Calu3 (cell line): Measurements from ENCODE around the gene DLX3. TPM values are rescaled to one million over a fixed set of nuclear protein-coding genes. Genes with fewer than 3 reads are reported as not detected.

Experiments used
- BruUV-seq: library from RNA; stranded (reverse); fragments of 400-500 nt; replicated peaks from 2 replicates; lab custom pipeline; 2021; lab: Mats Ljungman, UMichigan
- CTCF ChIA-PET: fragments of 300-600 bp; sonication (Branson Sonifier 250); formaldehyde crosslinking; loops from one replicate; lab custom pipeline; 2022; ENCODE audit warnings: antibody characterized with exemption; lab: Charles Lee
- DNase-seq: peaks from one replicate; pipeline ENCODE4 v3.0.0; 2022
- H3K27ac Mint-ChIP-seq: one replicate; pipeline ENCODE4 v1.8.0; 2022; ENCODE audit warnings: mixed read lengths; ENCODE audit not compliant: unreplicated experiment
- H3K27me3 Mint-ChIP-seq: one replicate; pipeline ENCODE4 v1.8.0; 2022; ENCODE audit warnings: mixed read lengths; ENCODE audit not compliant: unreplicated experiment
- H3K36me3 Mint-ChIP-seq: one replicate; pipeline ENCODE4 v1.8.0; 2022; ENCODE audit warnings: mild to moderate bottlenecking, moderate library complexity, mixed read lengths; ENCODE audit not compliant: insufficient read depth, unreplicated experiment
- H3K4me1 Mint-ChIP-seq: one replicate; pipeline ENCODE4 v1.8.0; 2022; ENCODE audit warnings: mild to moderate bottlenecking, low read depth, mixed read lengths; ENCODE audit not compliant: unreplicated experiment
- H3K4me3 Mint-ChIP-seq: one replicate; pipeline ENCODE4 v1.8.0; 2022; ENCODE audit warnings: mild to moderate bottlenecking, low read depth, moderate library complexity, mixed read lengths; ENCODE audit not compliant: unreplicated experiment
- H3K9me3 Mint-ChIP-seq: one replicate; pipeline ENCODE4 v1.8.0; 2022; ENCODE audit warnings: low read depth, mixed read lengths; ENCODE audit not compliant: unreplicated experiment
- intact Hi-C: fragments of 100-400 bp; cut with micrococcal nuclease; formaldehyde crosslinking; loops from one replicate; pipeline ENCODE4 v1.10.0; 2022; ENCODE audit not compliant: unreplicated experiment
- total RNA-seq: library from RNA; stranded (reverse); gene quantifications from 2 replicates; pipeline ENCODE4 v1.2.3, GENCODE V29; 2022
- TF ChIP-seq, protein P1 (sequence below): fragments of 200-600 bp; IDR thresholded peaks from one replicate; pipeline ENCODE4 v1.8.0; 2022; ENCODE audit warnings: antibody characterized with exemption; ENCODE audit not compliant: unreplicated experiment

DLX3 gene
- total RNA-seq, 1 experiment from 2014 or later = not detected

DNA sequence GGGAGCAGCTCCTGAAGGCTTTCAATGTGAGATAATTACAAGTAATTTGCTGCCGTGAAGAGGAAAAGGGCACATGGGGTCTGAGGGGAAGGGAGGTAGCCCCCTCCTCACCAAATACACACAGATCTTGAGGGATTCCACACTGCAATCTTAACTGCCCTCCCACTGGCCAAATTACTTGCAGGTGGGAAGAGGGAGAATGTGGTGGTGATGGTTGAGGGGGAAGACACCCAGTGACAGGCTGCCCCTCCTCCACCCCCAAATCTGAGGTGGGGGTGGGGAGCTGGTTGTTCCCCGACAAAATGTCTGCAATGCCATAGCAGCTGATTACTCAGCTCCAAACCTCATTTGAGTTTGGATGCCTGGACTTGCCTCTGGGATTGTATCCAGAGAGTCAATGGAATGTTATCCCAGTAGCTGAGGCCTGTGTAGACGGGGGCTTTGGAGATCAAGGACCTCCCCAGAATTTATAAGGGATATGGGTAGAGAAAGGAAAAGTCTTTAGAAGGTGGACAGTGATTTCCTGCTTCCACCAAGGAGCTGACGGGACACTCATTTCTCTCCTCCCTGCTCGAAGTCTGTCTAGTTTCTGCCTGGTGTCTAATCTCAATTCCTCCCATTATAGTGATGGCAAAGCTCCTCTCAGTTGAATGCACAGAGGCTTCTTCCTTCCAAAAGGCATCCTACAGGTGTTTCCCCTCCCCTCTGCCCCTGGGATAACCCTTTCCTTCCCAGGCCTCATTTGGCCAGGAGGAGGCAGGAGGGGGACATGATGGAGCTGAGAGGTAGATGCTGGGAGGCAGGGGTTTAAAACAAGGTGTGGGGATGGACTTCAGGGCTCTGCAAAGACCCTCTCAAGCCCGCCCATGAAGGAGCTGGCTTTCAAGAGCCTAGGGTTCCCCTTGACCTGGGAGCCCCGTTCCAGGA is 17.3 kb downstream of the DLX3 start:
- peaks cover 100% of the 10 kb centered on the region for H3K27me3 Mint-ChIP-seq
- BruUV-seq = no TSS peak
- no peak for DNase-seq
- no peaks in the 10 kb centered on the region for H3K36me3 Mint-ChIP-seq
- H3K27ac Mint-ChIP-seq = no peak overlapping the region
- no peak overlapping the region for H3K4me3 Mint-ChIP-seq
- TF ChIP-seq, protein P1, sequence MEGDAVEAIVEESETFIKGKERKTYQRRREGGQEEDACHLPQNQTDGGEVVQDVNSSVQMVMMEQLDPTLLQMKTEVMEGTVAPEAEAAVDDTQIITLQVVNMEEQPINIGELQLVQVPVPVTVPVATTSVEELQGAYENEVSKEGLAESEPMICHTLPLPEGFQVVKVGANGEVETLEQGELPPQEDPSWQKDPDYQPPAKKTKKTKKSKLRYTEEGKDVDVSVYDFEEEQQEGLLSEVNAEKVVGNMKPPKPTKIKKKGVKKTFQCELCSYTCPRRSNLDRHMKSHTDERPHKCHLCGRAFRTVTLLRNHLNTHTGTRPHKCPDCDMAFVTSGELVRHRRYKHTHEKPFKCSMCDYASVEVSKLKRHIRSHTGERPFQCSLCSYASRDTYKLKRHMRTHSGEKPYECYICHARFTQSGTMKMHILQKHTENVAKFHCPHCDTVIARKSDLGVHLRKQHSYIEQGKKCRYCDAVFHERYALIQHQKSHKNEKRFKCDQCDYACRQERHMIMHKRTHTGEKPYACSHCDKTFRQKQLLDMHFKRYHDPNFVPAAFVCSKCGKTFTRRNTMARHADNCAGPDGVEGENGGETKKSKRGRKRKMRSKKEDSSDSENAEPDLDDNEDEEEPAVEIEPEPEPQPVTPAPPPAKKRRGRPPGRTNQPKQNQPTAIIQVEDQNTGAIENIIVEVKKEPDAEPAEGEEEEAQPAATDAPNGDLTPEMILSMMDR = no peak
- no peaks in the 10 kb centered on the region for H3K9me3 Mint-ChIP-seq
- peaks cover 3% of the 10 kb centered on the region for H3K4me1 Mint-ChIP-seq
- CTCF ChIA-PET = interaction anchor here (2.2 kb wide), 1 partner anchor 17 kb away, joined by 14 read pairs; the partner anchor contains the start of gene DLX3
- intact Hi-C loops = no loop called here

DNA sequence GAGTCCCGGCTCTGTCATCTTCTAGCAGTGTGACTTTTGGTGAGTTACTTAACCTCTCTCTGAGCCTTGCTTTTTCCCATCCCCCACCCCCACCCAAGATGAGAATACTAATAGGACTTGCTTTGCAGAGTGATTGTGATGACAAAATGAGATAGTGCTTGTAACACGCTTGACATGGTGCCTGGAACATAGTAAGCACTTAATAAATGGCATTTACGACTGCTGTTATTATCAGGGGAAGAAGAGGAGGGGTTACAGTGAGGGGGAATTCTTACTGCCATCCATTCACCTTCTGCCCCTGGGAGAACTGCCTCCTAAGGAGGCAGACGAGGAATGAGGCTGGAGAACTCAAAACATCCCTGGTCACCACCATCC is 18.2 kb downstream of the DLX3 start:
- DNase-seq = no peak
- Mint-ChIP-seq H3K4me1 (peaks cover 11% of the 10 kb centered on the region), H3K27me3 (peaks cover 100% of the 10 kb centered on the region), H3K9me3 (no peaks in the 10 kb centered on the region), H3K4me3 (no peak overlapping the region), H3K36me3 (no peaks in the 10 kb centered on the region), H3K27ac (no peak overlapping the region)
- intact Hi-C loops = no loop called here
- CTCF ChIA-PET = interaction anchor here (0.6 to 2.2 kb wide), 2 partner anchors 18 to 612 kb away, joined by 4 to 14 read pairs; partner anchors contain the start of gene DLX3
- no TSS peak for BruUV-seq
- TF ChIP-seq, protein P1 = no peak

DNA sequence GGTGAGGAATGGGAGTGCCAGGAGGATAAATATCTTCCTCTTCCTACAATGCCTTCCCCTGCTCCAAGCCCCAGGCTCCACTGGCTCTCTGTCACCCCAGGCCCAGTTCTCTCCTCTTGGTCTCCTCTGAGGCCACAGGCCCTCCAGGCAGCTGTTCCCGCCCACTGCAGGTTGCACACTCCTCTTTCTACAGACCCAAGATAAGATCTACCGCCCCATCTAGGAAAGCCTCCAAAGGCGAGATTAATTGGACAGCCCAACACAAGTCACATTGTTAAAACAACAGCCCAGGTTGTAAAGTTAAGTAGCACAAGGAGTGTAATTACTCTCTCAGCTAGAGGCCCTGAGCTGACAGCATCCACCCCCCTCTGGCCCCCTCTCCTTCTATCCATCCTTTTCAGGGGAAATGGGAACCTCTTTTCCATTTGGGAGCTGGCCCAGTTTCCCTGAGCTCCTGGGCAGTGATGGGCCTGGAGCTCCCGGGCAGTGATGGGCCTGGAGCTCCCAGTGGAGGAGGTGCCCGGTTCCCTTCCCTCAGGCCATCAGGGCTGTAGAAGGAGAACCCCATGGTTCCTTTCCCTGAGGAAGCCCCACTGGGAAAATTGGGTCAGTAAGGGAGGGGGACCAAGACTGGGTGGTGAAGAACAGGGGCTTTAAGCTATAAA is 18.7 kb downstream of the DLX3 start:
- peaks cover 100% of the 10 kb centered on the region for H3K27me3 Mint-ChIP-seq
- TF ChIP-seq, protein P1 = no peak
- BruUV-seq = no TSS peak
- H3K4me1 Mint-ChIP-seq = peaks cover 16% of the 10 kb centered on the region
- no peak for DNase-seq
- CTCF ChIA-PET = interaction anchor here (0.6 to 2.2 kb wide), 3 partner anchors 18 to 611 kb away, joined by 3 to 14 read pairs (median 4); partner anchors contain the start of gene DLX3
- H3K9me3 Mint-ChIP-seq = no peaks in the 10 kb centered on the region
- intact Hi-C loops = no loop called here
- no peak overlapping the region for H3K27ac Mint-ChIP-seq
- H3K36me3 Mint-ChIP-seq = no peaks in the 10 kb centered on the region
- H3K4me3 Mint-ChIP-seq = no peak overlapping the region

DNA sequence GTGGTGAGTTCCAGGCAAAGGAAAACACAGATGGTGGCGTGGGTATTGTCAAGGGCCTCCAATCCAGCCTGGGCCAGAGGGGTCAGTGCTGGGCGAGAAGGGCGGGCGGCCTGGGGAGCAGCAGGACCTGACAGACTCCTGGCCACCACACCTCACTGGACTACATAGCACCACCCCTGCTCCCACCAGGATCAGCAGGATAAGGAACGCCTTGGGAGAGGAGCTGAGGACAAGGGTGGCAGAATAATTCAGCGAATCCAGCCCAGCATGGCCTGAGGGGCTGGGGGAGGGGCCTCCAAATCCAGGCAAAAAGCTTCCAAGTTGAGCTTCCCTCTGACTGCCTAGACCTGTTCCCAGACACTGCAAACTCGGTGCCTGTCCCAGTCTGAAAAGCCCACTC is 19.5 kb downstream of the DLX3 start:
- Mint-ChIP-seq H3K27me3 (peaks cover 100% of the 10 kb centered on the region), H3K4me3 (no peak overlapping the region), H3K9me3 (no peaks in the 10 kb centered on the region), H3K27ac (no peak overlapping the region), H3K36me3 (no peaks in the 10 kb centered on the region), H3K4me1 (peaks cover 18% of the 10 kb centered on the region)
- DNase-seq = no peak
- TF ChIP-seq, protein P1 = no peak
- intact Hi-C loops = no loop called here
- no TSS peak for BruUV-seq
- CTCF ChIA-PET = interaction anchor here (0.6 to 0.9 kb wide), 2 partner anchors 19 to 26 kb away, joined by 3 to 7 read pairs; partner anchors contain the start of gene DLX3
